Stimulated activated CD8-positive, alpha-beta memory T cell treated with anti-CD3 and anti-CD28 coated beads, Interleukin-15, amount 100 ng/mL, for 48 hours (primary cell): ENCODE results near the gene SH3GL1.
A peak's percentile ranks its signal among the peaks of the same experiment; 100 is the strongest.

Experiments
- DNase-seq, 2 donors: peaks; one replicate each; pipeline ENCODE4 v3.0.0-alpha.2; 2020; ENCODE audit warnings: low read depth in 2 of 2

Gene SH3GL1, protein sequence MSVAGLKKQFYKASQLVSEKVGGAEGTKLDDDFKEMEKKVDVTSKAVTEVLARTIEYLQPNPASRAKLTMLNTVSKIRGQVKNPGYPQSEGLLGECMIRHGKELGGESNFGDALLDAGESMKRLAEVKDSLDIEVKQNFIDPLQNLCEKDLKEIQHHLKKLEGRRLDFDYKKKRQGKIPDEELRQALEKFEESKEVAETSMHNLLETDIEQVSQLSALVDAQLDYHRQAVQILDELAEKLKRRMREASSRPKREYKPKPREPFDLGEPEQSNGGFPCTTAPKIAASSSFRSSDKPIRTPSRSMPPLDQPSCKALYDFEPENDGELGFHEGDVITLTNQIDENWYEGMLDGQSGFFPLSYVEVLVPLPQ

DNA sequence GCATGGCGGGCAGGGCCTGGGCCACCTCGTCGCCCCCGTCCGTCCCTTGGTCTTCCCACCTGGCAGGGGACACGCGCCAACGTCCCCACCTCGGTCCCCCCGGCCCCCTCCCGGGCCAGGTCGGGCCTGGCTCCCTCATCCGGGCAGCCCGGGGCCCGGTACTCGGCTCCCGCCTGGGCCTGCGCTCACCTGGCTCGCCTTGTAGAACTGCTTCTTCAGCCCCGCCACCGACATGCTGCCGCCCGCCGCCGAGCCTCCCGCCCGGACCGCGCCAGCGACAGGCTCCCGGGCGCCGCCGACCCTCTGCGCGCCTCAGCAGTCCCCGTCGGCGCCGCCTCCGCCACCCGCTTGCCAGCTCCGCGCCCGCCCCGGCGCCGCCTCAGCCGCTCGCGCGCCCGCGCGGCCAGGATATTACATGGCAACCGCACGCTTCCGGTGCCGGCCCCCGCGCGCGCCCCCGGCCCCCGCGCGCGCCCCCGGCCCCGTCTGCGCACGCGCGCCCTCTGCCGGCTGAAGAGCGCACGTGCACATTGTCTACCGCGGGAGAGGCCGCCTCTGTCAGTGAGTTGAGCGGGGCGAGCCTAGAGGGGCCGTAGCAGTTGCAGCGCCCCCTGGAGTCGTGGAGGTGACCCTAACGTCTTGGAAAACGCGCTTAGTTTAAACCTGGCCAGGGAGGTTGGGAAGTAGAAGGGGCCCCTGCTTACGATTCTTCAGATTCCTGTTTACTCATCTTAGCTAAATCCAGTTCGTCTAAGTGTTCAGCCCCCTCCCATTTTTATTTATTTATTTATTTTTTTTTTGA lies at the start of gene SH3GL1:
SH3GL1 (minus strand) TSS at position 413 of the 802 bp plus-strand sequence; CDS start at position 234, 179 bp downstream.
- DNase-seq = peak; percentile 81 to 84

DNA sequence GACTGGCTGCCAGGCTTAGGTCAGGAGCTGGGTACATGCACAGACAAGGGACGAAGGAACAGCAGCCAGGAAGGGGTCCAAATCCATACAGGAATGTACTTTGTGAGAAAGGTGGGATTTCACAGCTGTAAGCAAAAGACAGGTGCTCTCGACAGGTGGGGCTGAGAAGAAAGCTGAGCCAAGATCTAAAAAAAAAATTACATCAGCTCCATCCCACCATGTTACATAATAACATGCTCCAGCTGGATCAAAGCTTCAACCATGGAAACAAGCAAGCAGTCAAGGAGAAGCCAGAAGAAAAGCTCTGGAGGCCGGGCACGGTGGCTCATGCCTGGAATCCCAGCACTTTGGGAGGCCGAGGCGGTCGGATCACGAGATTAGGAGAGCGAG lies 49.3 kb upstream of the SH3GL1 start:
- DNase-seq = no peak

DNA sequence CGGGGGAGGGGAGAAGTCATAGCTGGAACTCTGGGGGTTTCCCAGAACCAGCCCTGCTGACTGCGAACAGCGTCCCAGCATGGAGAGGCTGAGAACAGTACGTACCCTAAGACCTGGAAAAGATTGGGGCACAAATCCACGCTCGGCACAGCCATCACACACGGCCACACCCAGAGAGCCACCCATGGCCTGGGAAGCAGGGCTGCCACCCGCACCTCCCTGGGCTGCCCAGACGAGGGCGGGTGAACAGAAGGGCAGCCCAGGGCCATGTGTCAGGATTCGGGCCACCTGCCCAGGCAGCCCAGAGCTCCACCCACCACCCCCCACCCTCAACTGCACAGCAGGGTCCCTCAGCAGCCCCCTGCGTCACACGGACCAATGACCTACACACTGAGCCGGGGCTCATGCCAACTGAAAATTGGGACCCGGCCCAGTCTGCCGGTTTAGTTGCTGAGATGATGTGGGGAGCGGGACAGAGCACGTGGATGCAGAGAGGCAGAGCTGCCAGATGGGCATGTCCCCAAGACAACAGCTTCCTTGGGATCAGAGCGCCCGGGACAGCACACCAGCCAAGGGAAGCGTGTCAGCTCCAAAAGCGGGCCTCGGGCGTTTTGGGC lies 48.8 kb upstream of the SH3GL1 start:
- no peak for DNase-seq

DNA sequence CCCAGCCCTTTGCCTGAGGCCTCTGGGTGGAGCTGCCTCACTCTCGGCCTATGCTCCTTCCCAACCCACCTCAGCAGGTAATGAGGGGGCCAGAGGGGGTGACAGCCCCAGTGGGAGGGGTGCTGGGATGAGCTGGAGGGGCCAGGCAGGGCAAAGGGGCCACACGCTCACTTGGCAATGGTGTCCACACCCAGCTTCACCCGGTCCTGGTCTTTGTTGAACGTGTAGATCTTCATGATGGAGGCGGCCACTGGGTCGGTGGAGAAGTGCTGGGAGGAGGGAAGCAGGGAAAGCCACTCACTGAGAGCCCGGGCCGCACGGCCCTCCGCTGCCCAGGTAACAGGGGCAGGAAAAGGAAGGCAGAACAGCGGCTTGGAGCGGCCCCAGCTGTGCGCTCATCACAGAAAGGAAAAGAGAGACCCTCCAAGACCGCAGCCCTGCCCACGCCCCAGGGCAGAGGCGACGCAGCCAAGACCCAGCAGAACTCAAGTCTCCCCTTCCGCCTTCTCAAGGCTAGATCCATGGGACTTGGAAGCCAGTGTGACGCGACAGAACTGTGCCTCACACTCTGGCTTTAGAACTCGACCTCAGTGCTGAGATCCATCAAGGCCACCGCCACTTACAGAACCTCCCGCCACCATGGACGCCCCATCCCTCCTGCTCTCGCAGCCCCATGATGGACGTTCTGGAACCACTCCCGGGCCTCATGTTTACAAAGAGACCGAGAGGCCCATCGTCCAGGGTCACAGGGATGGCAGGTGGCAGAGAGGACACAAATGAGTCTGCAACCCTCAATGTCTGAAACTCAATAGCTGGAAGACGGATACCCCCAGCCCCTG lies 48.0 kb upstream of the SH3GL1 start:
- DNase-seq = no peak

DNA sequence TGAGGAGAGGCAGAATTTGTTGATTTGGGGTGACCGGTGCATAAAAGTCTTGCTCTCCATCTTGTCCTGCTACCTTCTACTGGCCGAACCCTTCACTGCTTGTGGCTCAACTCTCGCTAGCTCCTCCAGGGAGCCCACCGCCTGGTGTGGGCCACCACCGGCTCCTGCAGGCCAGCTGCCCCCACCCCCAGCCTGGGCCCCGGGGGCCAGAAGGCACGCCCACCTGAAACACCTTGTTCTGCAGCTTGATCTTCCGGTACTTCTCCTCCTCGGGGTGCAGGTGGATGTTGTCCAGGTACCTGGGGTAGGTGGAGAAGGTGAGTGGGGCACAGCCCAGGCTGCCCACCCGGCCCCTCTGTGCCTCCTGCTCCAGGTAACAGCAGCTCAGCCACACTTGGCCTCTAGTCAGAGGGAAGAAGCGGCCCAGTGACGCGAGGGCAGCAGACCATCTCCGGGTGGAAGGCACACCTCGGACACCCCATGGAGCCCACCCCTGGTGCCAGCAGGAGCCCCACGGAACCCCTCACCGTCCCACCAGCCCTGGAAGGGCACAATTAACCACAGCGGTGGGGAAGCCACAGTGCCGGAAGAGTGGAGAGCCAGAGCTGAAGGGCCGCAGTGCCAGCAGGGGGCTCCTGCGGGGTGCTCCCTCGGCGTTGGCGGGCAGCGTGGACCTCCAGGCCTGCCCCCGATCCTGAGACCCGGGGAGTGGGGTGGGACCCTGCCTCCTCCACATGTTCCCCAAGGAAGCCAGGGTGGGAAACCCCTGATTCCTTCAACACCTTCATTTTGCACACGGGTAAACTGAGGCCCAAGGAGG lies 47.2 kb upstream of the SH3GL1 start:
- no peak for DNase-seq

DNA sequence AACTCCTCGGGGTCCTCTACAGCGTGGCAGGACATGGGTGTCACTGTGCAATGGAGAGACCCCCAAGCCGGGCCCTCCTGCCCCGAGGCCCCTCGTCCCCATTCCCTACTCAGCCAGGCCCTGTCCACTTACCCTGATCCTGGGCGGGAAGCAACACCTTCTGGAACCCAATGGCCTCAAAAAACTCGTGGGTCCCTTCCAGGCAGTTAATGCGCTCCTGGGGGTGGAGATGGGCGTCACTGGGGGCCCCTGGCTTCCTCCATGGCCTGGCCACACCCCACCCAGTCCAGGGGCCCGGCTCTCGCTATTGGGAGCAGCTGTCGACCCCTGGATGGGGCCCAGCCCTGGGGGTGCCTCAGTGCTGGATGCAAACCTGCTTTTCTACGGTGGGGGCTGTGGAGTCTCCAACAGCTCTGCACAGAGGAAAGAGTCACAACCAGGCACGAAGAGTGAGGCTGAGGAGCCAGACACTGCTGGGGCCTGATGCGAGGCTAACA lies 46.4 kb upstream of the SH3GL1 start:
- DNase-seq = no peak

DNA sequence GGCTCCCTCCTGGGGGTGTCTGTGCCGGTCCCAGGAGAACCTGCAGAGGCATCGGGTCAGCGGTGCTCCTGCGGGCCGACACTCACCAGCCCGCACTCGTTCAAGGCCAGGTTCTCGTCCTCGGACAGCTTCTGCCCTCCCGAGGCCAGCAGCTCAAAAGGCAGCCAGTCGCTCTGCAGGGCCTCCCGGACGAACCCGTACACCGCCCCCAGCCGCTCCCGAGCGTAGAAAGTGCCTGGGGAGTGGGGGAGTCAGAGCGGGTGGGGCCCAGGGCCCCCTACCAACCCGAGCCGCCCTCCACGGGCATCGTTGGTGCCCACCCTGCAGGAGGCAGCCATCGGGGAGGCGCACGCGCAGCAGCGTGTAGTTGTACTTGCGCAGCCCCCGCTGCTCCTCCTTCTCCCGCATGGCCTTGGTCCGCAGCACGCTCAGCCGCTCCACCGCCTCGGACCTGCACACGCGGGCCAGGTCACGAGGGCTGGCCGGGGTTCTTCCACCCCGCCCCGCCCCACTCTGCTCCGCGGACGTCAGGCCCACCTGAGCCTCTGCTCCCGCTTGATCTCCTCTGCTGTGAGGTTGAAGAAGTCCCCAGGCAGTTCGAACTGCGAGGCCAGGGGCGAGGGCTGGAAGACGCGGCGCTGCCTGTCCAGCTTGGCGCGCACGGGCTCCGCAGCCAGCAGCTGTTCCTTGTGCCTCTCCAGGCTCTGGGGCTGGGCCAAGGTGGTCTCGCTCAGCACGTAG lies 45.8 kb upstream of the SH3GL1 start:
- DNase-seq = no peak

DNA sequence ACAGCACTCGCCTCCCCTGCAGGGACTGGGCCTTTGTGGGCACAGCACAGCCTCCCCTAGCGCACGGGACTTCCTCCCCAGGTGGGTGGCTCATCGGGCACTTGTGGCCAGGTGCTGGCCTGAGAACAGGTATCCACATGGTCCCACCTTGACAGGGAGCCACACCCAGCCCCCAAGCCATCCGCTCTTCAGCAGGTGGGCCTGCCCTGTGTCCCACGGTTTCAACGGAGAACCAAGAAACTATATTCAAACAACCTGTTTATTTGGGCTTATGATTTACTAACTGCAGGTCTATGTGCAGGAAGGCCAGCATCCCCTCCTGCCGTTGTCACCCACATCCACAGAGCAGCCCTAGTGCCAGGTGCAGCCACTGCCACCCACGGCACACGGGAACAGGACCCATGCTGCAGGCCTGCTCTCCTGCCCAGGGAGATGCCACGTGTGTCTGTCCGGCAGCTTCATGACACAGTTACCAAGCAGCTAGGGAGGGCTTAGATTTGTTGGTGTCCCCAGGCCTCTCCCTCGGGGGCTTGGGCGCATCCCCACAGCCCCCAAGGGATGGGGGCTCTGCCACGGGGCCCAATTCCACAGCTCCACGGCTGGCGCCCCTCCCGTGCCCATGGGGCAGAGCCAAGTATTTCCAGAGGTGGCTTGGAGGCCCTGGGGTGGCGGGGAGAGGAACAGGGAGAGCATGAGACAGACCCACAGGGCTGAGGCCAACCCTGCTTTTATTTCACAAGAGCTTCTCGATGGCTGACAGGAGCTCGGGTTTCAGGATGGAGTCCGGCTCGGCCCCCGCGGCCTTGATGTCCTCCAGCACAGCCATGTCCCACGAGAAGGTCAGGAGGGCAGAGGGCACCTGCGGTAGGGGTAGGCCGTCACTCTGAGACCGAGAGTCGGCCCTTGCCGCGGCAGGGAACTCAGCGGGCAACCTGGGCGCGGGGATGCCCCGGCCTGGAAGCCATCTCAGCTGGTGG lies 44.7 kb upstream of the SH3GL1 start:
- no peak for DNase-seq

DNA sequence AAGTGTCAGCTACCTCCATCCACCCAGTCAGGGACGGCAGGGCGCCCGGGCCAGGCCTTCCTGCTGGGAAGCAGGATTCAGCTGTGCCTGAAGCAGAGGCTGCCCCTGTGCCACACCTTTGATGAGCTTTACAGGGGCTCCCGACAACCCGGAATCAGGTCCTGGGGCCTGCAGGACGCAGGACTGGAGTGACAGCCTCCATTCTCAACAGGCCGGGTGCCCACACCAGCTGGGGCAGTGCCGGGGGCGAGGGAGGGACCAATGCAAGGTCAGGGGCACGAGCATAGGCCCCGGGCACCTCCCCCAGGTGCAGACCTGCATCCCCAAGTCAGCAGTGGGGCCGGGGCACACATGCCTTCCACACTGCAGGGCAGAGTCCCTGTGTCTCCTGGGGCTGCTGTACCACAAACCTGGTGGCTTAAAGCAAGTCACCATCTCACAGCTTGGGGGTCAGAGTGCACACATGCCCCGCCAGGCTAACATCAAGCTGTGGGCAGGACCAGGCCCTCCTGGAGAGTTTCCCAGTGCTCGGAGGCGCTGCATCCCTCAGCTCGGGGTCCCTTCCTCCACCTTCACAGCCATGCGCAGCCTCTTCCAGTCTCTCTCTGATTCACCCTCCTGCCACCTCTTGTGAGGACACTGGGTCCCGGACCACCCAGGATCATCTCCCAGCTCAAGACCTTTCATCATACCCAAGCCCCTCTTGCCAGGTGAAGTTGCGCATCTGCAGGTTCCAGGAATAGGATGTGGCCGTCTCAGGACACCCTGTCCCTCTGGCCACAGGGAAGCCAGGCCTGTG lies 43.8 kb upstream of the SH3GL1 start:
- no peak for DNase-seq

DNA sequence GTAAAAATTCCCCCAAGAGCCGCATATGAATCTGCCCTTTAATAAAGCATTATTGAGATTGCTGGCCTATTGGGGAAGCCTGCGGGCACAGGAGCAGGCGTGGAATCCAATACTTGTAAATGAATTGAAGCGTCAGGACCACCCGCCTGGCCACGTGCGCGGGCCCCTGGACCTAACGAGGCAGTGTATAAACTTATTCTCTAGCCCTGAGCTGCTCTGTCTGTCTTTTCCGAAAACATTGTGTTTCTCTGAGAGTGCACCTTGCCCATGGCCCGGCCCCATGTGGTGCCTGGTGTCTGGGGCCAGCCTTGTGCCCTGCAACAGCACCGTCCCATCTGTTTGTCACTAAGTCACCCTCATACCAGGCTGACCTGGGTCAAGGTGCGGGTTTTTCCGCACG lies 42.8 kb upstream of the SH3GL1 start:
- no peak for DNase-seq

DNA sequence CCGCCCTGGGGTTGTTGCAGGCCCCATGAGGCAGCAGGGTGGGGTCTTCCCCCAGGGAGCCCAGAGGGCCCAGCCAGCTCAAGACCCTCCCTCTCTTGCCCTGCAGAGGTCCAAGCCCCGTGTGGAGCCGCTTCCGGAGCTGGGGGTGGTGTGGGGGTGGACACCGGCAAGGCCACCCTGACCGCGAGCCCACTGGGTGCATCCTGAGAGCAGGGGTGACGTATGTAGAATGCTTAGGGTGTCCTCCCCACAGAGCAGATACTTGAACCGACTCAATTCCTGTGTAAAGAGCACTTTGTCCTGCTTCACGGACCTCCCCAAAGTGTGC lies 42.4 kb upstream of the SH3GL1 start:
- DNase-seq = no peak

DNA sequence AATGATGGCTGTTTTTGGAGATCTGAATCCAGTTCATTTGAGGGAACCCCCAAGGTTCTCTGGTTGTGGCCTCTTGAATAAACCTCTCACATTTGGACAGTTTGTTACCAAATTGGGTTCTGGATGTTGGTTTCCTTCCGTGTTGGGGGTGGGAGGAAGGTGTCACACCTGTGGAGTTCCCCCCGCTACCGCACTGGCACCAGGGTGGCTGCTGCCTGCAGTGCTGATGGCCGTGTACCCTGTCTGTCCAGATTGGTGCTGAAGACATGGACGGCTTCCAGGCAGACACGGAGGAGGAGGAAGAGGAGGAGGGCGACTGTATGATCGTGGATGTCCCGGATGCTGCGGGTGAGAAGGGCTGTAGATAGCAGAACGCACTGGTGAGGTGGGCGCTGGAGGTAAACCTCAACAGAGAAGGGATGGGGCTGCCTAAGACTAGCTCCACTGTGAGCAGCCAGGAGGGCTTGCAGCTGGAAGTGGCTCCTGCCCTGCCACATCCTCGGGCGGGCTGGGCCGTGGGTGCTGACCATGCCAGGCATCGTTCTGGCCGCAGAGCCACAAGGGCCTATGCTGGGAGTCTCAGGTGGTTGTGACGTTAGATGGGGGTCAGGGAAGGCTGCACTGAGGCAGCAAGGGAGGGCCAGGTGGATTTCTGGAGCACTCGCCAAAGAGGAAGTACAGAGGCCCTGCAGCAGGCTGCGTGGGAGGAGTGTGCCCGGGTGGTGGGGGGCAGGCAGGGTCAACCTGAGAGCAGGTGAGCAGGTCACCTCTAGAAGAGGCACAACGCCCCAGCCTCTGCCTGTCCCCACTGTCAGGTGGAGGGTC lies 41.9 kb upstream of the SH3GL1 start:
- no peak for DNase-seq

DNA sequence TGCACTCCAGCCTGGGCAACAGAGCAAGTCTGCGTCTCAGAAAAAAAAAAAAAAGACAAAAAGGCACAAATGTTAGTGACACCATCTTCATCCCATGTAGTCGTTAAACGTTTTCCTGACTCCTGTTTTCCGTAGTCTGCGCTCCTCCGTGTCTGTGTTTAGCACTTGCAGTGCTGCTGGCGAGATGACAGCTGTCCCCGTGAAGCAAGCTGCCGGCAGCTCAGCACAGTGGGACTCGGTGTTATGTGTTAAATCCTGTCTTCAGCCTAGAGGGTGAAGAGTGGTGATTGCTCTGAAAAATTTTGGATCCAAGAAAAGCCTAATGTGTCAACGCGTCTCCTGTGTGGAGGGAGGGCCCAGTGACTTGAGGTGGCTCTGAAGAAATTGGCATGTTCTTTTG lies 38.9 kb upstream of the SH3GL1 start:
- no peak for DNase-seq

DNA sequence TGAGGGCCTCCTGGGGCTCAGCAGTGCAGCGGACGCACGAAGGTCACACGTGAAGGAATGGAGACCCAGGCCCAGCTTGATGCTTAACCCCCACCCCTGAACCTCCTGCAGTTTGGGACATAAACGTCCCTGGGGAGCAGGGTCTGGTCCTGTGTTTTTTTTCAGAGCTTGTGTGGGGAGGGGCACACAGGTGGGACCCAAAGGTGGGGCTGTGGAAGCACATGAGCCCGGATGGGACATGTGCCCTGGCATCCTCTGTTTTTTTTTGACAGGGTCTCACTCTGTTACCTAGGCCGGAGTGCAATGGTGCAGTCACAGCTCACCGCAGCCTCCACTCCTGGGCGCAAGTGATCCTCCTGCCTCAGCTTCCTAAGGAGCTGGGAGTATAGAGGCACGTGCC lies 36.8 kb upstream of the SH3GL1 start:
- no peak for DNase-seq

DNA sequence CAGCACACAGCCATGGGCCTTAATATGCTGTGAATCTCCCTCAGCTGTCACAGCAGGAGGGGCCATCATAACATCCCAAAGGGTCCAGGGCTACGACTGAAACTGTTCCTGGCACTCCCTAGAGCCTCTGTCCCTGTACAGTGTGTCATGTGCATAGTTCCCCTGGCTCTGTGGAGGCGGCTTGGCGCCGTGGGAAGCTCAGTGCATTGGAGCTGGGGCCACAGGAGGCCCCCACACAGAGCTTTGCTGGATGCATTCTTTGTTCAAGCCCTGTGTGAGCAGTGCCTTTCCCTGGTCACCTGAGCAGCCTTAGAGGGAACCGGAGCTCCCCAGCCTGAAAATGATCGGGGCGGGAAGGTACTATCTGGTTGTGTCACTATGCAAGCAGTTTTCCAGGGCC lies 35.9 kb upstream of the SH3GL1 start:
- no peak for DNase-seq

DNA sequence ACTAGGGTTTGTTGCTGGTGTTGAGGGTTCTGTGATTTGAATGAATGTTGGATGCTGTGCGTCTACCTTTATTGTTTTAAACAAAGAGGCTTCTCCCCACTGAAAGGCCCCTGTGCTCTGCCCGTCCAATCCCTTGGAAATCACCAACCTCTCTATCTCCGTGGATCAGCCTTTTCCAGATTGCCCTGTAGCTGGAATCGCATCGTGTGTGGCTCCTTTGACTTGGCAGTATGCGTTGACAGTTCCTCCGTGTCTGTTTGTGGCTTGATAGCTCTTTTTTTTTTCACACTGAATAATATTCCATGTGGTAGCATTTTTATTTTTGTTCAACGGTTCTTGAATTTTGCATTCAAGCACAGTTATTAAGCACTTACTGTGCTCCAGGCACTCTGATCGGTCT lies 34.0 kb upstream of the SH3GL1 start:
- no peak for DNase-seq

DNA sequence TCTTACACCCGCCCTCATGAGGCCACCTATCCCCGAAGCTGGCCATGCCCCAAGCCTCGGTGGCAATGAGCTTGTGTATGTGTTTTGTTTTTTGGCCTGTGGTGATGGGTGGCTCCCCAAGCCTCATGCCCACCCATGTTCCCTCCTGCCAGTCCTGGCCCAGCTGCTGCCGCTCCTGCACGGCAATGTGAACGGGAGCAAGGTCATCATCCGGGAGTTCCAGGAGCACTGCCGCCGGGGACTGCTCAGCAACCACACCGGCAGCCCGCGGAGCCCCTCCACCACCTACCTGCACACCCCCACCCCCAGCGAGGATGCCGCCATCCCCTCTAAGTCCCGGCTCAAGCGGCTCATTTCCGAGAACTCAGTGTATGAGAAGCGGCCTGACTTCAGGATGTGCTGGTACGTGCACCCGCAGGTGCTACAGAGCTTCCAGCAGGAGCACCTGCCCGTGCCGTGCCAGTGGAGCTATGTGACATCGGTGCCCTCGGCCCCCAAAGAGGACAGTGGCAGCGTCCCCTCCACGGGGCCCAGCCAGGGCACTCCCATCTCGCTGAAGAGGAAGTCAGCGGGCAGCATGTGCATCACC lies 32.7 kb upstream of the SH3GL1 start:
- no peak for DNase-seq
